ENCODE measurements around the gene MYCBPAP.
A peak's percentile ranks its signal among the peaks of the same experiment; 100 is the strongest.
"Not testable (repeated sequence)": the region's sequence is repeated elsewhere in the genome, so short reads cannot be mapped to it uniquely, and the experiment has no call there.

Gene MYCBPAP

DNA sequence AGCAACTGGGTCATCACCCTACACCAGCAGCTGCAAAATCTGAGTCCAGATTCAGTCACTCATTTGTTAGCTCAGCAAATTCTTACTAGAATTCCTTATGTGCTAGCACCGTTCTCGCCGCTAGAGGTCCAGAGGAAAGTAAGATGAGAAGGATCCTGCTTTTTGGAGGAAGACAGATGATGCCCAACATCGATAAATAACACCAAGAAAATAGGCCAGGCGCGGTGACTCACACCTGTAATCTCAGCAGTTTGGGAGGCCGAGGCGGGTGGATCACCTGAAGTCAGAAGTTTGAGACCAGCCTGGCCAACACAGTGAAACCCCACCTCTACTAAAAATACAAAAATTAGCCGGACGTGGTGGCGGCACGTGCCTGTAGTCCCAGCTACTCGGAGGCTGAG is 35.5 kb upstream of the MYCBPAP start:
- DNase-seq: not testable (repeated sequence)

DNA sequence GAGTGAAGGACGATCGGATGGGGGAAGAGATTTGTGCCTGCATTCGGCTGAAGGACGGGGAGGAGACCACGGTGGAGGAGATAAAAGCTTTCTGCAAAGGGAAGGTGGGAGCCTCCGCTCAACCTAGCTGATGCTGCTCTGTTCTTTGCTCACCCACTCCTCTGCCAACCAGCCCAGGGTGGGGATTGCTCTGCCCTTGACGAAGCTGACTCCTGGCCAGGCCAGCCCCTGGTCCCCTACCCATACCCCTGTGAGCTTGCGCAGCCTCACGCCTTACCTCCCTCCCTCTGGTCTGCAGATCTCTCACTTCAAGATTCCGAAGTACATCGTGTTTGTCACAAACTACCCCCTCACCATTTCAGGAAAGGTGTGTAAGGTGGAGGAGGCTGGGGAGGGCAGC is 34.3 kb upstream of the MYCBPAP start:
- DNase-seq: no peak

DNA sequence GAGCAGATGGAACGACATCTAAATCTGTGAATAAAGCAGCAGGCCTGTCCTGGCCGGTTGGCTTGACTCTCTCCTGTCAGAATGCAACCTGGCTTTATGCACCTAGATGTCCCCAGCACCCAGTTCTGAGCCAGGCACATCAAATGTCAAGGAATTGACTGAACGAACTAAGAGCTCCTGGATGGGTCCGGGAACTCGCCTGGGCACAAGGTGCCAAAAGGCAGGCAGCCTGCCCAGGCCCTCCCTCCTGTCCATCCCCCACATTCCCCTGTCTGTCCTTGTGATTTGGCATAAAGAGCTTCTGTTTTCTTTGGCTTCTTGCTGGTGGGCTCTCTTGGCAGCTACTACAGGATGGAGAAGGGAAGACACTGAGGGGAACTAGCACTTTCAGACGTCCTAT is 33.7 kb upstream of the MYCBPAP start:
- no peak for DNase-seq

GRCh38 chr17:50475362-50475761 is 32.9 kb upstream of the MYCBPAP start:
- no peak for DNase-seq

- not testable (repeated sequence) for DNase-seq
Observed at GRCh38 chr17:50475775-50476544, 32.3 kb upstream of the MYCBPAP start.

DNA sequence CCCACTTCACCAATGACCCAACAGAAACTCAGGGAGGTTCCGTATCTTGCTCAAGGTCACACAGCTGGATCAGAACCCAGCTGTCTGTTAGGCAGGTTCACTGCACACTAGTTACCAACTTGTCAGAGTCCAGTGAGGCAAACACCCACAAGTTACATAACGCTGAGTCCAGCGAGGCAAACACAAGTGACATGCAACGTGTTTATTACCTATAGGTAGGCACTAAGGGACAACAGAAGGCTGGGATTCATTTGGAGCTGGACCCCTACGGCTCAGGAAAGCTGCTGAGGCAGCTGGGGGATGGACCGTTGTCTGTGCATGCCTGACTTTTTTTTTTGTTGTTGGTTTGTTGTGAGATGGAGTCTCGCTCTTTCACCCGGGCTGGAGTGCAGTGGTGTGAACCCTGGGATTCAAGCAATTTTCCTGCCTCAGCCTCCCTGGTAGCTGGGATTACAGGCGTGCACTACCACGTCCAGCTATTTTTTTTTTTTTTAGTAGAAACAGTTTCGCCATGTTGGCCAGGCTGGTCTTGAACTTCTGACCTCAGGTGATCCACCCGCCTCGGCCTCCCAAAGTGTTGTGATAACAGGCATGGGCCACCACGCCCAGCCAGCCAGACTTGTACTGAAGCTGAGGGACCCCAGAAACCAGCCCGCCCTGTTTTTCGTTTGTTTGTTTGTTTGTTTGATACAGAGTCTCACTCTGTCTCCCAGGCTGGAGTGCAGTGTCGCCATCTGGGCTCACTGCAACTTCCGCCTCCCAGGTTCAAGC is 31.5 kb upstream of the MYCBPAP start:
- DNase-seq: no peak

- no peak for DNase-seq
Observed at GRCh38 chr17:50477976-50478375, 30.3 kb upstream of the MYCBPAP start.

DNA sequence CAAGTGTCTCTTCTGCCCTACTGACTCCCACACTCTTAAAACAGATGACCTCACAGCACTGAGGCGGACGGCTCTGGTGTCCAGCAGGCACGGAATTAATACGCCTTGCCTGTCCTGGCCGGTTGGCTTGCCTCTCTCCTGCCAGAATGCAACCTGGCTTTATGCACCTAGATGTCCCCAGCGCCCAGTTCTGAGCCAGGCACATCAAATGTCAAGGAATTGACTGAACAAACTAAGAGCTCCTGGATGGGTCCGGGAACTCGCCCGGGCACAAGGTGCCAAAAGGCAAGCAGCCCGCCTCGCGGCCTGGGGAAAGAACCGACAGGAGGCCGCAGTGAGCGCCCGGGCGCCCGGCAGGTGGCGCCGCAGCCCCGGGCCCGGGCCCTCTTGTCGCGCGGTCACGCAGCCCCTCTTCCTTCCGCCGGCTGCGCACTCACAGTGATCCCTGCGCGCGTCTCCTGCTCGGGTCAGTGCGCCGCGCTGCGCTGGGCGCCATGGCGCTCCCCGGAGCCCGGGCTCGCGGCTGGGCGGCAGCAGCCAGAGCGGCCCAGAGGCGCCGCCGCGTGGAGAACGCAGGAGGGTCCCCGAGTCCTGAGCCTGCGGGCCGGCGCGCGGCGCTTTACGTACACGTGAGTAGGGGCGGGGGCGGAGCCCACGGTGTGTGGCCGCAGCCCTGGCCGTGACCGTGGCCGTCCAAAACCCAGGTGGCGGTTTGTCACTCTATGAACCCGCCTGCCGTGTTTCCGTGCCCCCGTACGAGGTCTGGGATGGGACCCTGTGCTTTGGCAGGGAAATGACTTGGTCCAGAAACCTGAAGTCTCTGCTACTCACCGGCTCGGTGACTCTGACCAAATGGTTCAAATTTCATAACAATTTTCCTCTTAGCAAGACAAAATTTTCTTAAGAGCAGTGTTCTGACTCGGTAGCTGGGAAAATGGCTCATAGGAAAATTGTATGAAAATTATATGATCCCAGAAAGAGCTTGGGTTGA is 29.6 kb upstream of the MYCBPAP start, which contains the start of gene RSAD1:
RSAD1 (plus strand) TSS at position 470 of the 991 bp plus-strand sequence; CDS start at position 495, 25 bp downstream.
- DNase-seq: peak; percentile 82 to 83

DNA sequence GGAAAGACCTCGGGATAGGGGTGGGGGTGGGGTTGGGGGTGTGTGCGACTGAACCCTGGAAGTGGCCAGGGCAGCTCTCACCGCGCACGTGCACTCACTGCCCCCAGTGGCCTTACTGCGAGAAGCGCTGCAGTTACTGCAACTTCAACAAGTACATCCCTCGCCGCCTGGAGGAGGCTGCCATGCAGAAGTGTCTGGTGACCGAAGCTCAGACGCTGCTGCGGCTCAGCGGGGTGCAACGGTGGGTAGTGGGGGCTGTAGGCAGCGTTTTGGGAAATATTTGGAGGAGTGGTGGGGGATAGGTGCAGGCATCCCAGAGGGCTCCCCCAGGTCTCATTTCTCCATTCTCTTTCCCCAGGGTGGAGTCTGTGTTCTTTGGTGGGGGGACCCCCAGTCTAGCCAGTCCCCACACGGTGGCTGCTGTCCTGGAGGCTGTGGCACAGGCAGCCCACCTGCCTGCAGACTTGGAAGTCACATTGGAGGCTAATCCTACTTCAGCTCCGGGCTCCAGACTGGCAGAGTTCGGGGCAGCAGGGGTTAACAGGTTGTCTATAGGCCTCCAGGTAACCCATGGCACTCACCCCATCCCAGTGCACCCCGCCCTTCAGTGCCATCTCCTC is 28.6 kb upstream of the MYCBPAP start:
- DNase-seq: peak; percentile 59 to 70

DNA sequence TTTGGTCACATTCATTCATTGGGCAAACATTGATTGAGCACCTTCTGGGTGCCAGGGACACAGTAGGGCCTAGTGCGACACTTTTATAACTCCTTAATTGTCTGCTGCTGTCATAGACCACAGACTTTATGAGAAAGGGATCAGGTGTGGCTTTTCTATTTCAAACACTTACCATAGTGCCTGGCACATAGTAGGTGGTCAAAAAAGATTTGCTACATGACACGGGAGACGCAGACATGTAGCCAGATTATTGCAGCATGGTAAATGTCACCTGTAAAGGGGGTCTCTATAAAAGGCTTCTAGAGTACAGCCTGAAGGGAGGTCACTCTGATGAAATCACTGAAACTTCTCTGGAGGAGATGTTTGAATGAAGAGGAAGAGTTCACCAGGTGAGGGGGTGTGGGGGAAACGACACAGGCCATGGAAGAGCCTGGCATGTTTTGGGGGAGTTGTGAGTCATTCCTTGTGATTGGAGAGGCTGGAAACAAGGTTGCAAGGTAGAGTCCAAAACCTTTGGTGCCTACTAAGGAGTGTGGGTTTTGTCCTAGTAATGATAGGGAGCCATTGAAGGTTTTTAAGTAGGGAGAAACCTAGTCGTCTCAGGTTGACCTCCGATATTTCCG is 28.0 kb upstream of the MYCBPAP start:
- DNase-seq: no peak

DNA sequence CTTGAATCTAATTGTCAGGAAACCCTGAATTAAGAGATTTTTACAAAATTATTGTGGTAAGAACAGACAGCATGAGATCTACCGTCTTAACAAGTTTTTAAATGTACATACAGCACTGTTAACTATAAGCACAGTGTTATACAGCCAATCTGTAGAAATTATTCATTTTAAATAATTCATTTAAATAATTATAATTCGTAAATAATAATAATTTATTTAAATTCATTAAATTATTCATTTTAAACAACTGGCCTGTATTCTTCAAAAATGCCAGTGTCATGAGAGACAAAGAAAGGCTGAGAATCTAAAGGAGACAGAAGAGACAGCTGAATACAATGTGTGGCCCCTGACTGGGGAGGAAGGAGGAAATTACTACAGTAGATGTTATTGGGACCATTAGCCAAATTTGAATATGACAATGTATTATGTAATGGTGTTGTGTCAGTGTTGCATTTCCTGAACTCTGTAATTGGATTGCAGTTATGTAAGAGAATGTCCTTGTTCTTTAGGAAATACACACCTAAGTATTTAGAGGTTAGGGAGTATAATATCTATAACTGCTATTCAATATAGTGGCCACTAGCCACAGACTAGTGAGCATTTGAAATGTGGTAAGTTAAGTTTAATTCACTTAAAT is 27.3 kb upstream of the MYCBPAP start:
- DNase-seq: no peak

DNA sequence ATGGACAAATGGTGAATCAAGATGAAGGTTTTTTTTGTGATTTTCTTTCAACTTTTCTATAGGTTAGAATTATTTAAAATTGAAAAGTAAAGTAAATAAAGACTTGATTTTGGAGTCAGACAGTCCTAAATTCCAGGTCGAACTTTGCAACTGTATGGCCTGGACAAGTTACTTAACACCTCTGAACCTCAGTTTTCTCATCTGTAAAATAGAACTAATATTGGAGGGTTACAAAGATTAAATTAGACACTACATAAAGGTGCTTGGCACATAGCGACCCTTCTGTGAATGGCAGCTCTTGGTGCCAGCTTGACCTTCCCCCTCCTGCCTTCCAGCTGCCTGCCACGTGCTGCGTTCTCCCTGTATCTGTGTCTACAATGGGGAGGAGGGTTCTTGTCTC is 26.6 kb upstream of the MYCBPAP start:
- no peak for DNase-seq

DNA sequence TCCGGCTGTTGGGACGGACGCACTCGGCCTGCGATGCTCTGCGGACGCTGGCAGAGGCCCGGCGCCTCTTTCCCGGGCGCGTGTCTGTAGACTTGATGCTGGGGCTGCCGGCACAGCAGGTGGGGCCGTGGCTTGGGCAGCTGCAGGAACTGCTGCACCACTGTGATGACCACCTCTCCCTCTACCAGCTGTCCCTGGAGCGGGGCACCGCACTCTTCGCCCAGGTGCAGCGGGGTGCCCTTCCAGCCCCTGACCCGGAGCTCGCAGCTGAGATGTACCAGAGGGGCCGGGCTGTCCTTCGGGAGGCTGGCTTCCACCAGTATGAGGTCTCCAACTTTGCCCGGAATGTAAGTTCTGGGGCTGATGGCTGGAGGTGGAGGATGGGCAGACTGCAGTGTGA is 26.1 kb upstream of the MYCBPAP start:
- DNase-seq: no peak

GRCh38 chr17:50482516-50482915 is 25.7 kb upstream of the MYCBPAP start:
- peak; percentile 53 to 64 for DNase-seq

DNA sequence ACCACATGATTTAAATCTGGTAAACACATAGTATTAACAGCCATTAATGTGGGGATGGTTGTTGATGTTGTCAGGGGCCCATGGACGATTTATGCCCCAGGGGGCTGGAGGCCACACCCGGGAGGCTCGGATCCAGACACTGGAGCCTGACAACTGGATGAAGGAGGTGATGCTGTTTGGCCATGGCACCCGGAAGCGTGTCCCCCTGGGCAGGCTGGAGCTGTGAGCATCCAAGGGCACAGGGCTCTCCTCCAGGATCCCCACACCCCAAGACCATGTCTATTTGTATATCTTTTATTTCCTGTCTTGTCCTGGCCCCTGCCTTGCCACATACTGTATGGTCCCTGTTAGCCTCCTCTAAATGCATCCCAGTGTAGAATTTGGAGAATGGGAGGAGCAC is 25.0 kb upstream of the MYCBPAP start:
- no peak for DNase-seq

- DNase-seq: no peak
Observed at GRCh38 chr17:50484386-50485155, 23.7 kb upstream of the MYCBPAP start.

DNA sequence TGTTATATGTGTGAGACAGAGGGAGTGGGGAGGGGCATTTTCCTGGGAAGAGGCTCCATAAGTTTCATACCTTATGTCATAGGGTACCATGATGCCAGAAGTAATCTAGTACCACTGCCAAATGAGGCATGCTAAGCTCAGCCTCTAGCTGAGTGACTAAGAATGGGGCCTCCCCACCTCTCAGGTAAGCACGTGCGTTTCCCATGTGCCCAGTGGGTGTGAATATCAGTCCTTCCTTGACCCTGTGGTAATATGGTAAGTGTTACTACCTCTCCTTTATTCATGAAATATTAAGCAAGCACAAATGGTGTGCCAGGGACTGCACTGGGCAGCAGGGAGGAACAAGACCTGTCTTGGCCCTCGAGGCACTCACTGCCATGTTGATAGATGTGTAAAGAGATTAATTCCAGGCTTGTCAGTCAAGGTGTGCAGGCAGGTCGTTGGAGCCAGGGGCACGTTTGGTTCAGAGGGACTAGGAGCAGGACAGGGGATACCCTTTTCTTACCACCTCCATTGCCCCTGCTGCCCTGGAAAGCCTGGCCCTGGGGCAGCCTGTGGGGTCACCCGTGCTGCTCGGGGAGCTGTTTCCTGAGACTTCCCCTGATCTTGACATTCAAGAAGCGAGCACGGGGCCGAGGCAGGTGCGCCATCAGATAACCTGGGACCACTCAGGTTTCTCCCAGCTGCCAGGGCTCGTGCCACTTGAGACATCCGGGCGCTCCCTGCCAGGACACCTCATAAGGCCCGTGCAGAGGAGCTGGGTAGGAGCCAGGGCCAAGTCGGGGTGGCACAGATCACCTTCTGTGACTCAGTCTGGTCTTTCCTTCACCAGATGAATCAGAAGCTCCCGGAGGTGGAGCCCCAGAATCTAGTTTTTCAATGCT is 20.8 kb upstream of the MYCBPAP start:
- DNase-seq: no peak

DNA sequence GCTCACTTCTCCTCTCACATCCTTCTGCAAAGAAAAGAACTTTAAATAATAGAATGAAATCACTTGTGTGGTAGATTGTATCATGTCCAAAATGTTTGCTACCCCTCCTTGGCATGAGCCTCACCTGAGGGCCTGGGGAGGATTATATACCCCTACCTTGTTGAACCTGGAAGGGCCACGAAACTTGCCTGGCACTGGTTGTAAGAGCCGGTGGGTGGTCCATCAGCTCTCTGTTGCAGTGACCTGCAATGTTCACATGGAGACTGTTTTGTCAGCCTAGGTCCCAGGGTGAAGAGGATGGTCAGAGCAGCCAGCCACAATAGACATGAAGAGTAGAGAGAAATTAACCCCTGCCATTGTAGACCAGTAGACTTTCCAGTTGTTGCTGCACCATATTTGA is 19.4 kb upstream of the MYCBPAP start:
- DNase-seq: no peak

GRCh38 chr17:50491505-50491904 is 16.7 kb upstream of the MYCBPAP start:
- DNase-seq: no peak

- no peak for DNase-seq
Observed at GRCh38 chr17:50492214-50492613, 16.0 kb upstream of the MYCBPAP start.

Data from stimulated activated CD4-positive, alpha-beta T cell treated with anti-CD3 and anti-CD28 coated beads, Interleukin-4, amount 100 ng/mL, for 4 hours (primary cell).